MCF 10A (cell line): ENCODE data around the gene CIB2. TPM values are rescaled to one million over a fixed set of nuclear protein-coding genes. Genes with fewer than 3 reads are reported as not detected.

ENCODE experiments used
- BruUV-seq: library from RNA; stranded (reverse); fragments of 400-500 nt; replicated peaks from 2 replicates; lab custom pipeline; 2021; lab: Mats Ljungman, UMichigan
- CTCF ChIA-PET: fragments of 300-600 bp; sonication (Branson Sonifier 250); formaldehyde crosslinking; extraction: SDS; loops from one replicate; lab custom pipeline; 2021; ENCODE audit warnings: antibody characterized with exemption, inconsistent platforms; lab: Yijun Ruan, JAX
- POLR2A ChIA-PET: fragments of 300-600, 350-650 bp; sonication (Branson Sonifier 250); formaldehyde crosslinking; extraction: SDS; loops from one replicate; lab custom pipeline; 2020; ENCODE audit warnings: antibody characterized with exemption, inconsistent platforms; lab: Yijun Ruan, JAX
- DNase-seq: peaks from one replicate; pipeline ENCODE4 v3.0.0-alpha.2; 2018; ENCODE audit not compliant: unreplicated experiment
- H3K27ac Mint-ChIP-seq: one replicate; pipeline ENCODE4 v1.8.0; 2022; ENCODE audit warnings: mild to moderate bottlenecking, low read depth, mixed read lengths; ENCODE audit not compliant: unreplicated experiment
- H3K27me3 Mint-ChIP-seq: one replicate; pipeline ENCODE4 v1.8.0; 2022; ENCODE audit warnings: mixed read lengths; ENCODE audit not compliant: insufficient read depth, unreplicated experiment
- H3K36me3 Mint-ChIP-seq: one replicate; pipeline ENCODE4 v1.8.0; 2022; ENCODE audit warnings: mild to moderate bottlenecking, moderate library complexity, mixed read lengths; ENCODE audit not compliant: insufficient read depth, unreplicated experiment
- H3K4me1 Mint-ChIP-seq: one replicate; pipeline ENCODE4 v1.8.0; 2022; ENCODE audit warnings: mixed read lengths; ENCODE audit not compliant: insufficient read depth, unreplicated experiment
- H3K4me3 Mint-ChIP-seq: one replicate; pipeline ENCODE4 v1.8.0; 2022; ENCODE audit warnings: mild to moderate bottlenecking, moderate library complexity, mixed read lengths; ENCODE audit not compliant: unreplicated experiment
- H3K9me3 Mint-ChIP-seq: one replicate; pipeline ENCODE4 v1.8.0; 2022; ENCODE audit warnings: mixed read lengths; ENCODE audit not compliant: unreplicated experiment
- intact Hi-C: fragments of 100-400 bp; cut with micrococcal nuclease; formaldehyde crosslinking; loops from 2 replicates; pipeline ENCODE4 v1.14.1; 2022
- total RNA-seq: library from RNA; stranded (reverse); gene quantifications from 2 replicates; pipeline ENCODE4 v1.2.3, GENCODE V29; 2022
- TF ChIP-seq, protein P1 (sequence below): fragments of 200-600 bp; IDR thresholded peaks from one replicate; pipeline ENCODE4 v1.8.0; 2022; ENCODE audit warnings: antibody characterized with exemption, mild to moderate bottlenecking; ENCODE audit not compliant: unreplicated experiment

Gene CIB2
- total RNA-seq, 1 experiment from 2014 or later = 0.30 TPM

DNA sequence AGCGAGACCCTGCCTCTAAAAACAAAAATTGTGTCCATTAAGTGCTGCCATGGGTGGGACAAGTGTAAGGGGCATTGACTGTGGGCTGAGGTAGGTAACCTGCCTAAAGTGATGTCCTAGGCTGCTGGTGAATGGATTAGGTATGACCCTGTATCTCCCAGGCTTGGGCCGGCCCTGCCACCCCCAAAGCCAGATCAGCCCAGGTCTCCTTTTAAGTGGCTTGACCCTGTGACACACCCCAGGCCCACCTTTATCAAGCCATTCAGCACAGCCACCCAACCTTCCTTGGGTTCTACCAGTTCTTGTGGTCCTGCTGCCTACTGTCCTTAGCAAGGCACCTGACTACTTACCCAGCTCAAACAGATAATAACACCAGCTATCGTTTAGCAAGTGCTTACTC is 18.7 kb downstream of the CIB2 start:
- Mint-ChIP-seq H3K27me3 (no peaks in the 10 kb centered on the region), H3K9me3 (no peaks in the 10 kb centered on the region), H3K36me3 (no peaks in the 10 kb centered on the region), H3K4me1 (no peaks in the 10 kb centered on the region), H3K27ac (no peak overlapping the region), H3K4me3 (no peak overlapping the region)
- DNase-seq = no peak
- no TSS peak for BruUV-seq
- ChIA-PET CTCF (interaction anchor here (0.6 to 12.7 kb wide), 33 partner anchors 8 to 1064 kb away, joined by 3 to 289 read pairs (median 4); no protein-coding TSS in a partner anchor), POLR2A (interaction anchor here (0.7 to 2.1 kb wide), 4 partner anchors 28 to 146 kb away, joined by 3 to 5 read pairs (median 4); no protein-coding TSS in a partner anchor)
- TF ChIP-seq, protein P1, sequence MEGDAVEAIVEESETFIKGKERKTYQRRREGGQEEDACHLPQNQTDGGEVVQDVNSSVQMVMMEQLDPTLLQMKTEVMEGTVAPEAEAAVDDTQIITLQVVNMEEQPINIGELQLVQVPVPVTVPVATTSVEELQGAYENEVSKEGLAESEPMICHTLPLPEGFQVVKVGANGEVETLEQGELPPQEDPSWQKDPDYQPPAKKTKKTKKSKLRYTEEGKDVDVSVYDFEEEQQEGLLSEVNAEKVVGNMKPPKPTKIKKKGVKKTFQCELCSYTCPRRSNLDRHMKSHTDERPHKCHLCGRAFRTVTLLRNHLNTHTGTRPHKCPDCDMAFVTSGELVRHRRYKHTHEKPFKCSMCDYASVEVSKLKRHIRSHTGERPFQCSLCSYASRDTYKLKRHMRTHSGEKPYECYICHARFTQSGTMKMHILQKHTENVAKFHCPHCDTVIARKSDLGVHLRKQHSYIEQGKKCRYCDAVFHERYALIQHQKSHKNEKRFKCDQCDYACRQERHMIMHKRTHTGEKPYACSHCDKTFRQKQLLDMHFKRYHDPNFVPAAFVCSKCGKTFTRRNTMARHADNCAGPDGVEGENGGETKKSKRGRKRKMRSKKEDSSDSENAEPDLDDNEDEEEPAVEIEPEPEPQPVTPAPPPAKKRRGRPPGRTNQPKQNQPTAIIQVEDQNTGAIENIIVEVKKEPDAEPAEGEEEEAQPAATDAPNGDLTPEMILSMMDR = no peak
- intact Hi-C loops = loop anchor here (2.0 kb wide), 1 partner anchor 310 kb away; no protein-coding TSS in a partner anchor

DNA sequence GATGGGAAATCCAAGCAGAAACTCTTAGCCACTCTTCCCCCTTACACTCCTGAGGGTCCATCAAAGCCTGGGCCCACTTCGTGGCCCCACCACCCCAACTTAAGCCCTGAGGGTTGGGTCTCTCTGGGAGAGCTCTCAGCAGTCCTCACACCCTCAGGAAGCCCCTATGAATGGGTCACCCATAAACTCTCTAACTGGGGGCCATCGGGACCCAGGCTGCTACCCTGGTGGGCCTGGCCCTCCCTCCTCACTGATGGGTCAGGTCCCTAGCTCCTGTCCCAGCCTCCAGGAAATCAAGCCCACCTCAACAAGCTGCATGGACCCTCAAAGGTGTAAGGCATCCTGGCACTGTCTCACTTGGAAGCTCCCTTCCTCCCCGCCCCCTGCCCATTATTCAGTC is 19.5 kb downstream of the CIB2 start:
- Mint-ChIP-seq H3K4me3 (no peak overlapping the region), H3K27me3 (no peaks in the 10 kb centered on the region), H3K4me1 (no peaks in the 10 kb centered on the region), H3K27ac (no peak overlapping the region), H3K9me3 (no peaks in the 10 kb centered on the region), H3K36me3 (no peaks in the 10 kb centered on the region)
- POLR2A ChIA-PET = interaction anchor here (0.7 to 2.1 kb wide), 4 partner anchors 29 to 146 kb away, joined by 3 to 5 read pairs (median 4); no protein-coding TSS in a partner anchor
- no TSS peak for BruUV-seq
- no peak for DNase-seq
- CTCF ChIA-PET = interaction anchor here (0.6 to 12.7 kb wide), 17 partner anchors 10 to 311 kb away, joined by 3 to 289 read pairs (median 5); no protein-coding TSS in a partner anchor
- TF ChIP-seq, protein P1 = no peak
- intact Hi-C loops = loop anchor here (2.0 kb wide), 1 partner anchor 311 kb away; no protein-coding TSS in a partner anchor

DNA sequence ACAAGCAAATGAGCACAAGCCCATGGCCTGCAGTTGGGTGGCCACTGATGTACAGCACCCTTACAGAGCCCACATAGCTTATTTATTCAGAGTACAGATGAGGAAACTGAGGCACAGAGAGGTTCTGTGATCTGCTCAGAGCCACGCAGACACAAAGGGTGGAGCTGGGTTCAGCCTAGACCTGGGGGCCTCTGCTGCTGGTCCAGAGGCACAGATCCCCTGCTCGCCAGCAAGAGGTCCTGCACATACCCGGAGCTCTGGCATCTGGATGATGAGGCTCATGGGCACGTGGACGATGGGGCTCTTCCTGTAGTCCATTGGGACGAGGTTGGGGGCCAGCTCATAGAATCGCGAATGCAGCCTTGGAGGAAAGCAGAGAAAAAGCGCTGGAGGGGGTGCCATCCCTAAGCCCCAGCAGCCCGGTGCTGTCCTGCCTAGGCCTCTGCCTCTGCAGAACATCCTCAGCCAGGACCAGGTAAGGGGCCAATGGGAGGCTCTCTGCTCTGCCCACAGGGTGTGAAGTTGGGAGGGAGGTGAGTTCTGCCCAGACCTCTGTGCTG is 20.2 kb downstream of the CIB2 start:
- POLR2A ChIA-PET = interaction anchor here (0.5 to 1.5 kb wide), 2 partner anchors 39 to 115 kb away, joined by 3 read pairs; no protein-coding TSS in a partner anchor
- intact Hi-C loops = no loop called here
- no peak for DNase-seq
- CTCF ChIA-PET = interaction anchor here (0.6 to 12.7 kb wide), 8 partner anchors 10 to 153 kb away, joined by 3 to 289 read pairs (median 4); no protein-coding TSS in a partner anchor
- H3K4me3 Mint-ChIP-seq = no peak overlapping the region
- H3K36me3 Mint-ChIP-seq = no peaks in the 10 kb centered on the region
- H3K27ac Mint-ChIP-seq = no peak overlapping the region
- BruUV-seq = no TSS peak
- no peaks in the 10 kb centered on the region for H3K4me1 Mint-ChIP-seq
- H3K9me3 Mint-ChIP-seq = no peaks in the 10 kb centered on the region
- no peaks in the 10 kb centered on the region for H3K27me3 Mint-ChIP-seq
- TF ChIP-seq, protein P1 = no peak

DNA sequence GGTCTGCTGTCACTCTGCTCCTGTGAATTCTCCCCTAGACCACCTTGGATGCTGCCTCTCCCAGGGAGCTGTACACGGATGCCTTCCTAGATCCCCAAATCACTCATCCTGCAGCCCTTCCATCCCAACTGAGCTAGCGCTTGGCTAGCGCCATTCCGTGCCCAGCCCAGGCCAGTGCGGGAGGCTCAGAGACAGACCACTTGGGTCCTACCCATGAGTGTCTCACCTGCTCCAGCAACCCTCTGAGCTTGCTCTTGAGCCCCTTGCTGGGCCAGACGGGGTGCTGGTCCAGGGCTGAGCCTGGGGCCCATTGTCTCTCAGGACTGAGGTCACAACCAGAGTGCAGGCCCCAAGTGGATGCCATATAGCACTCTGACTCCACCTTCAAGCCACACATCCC is 21.1 kb downstream of the CIB2 start:
- CTCF ChIA-PET = interaction anchor here (0.7 to 12.7 kb wide), 16 partner anchors 9 to 314 kb away, joined by 3 to 289 read pairs (median 4); no protein-coding TSS in a partner anchor
- POLR2A ChIA-PET = no interaction called here
- intact Hi-C loops = no loop called here
- Mint-ChIP-seq H3K4me1 (no peaks in the 10 kb centered on the region), H3K27me3 (no peaks in the 10 kb centered on the region), H3K36me3 (no peaks in the 10 kb centered on the region), H3K4me3 (no peak overlapping the region), H3K9me3 (no peaks in the 10 kb centered on the region), H3K27ac (no peak overlapping the region)
- TF ChIP-seq, protein P1 = no peak
- no TSS peak for BruUV-seq
- no peak for DNase-seq
